HG03097 (cell line): ENCODE data around the gene ZNF561.
"Not testable (repeated sequence)": the region's sequence is repeated elsewhere in the genome, so short reads cannot be mapped to it uniquely, and the experiment has no call there.

Source experiments
- ATAC-seq: cut with Tn5 transposase; IDR thresholded peaks from one replicate; pipeline ENCODE4 v1.9.1; 2021; ENCODE audit not compliant: unreplicated experiment, low FRiP score

Gene ZNF561

DNA sequence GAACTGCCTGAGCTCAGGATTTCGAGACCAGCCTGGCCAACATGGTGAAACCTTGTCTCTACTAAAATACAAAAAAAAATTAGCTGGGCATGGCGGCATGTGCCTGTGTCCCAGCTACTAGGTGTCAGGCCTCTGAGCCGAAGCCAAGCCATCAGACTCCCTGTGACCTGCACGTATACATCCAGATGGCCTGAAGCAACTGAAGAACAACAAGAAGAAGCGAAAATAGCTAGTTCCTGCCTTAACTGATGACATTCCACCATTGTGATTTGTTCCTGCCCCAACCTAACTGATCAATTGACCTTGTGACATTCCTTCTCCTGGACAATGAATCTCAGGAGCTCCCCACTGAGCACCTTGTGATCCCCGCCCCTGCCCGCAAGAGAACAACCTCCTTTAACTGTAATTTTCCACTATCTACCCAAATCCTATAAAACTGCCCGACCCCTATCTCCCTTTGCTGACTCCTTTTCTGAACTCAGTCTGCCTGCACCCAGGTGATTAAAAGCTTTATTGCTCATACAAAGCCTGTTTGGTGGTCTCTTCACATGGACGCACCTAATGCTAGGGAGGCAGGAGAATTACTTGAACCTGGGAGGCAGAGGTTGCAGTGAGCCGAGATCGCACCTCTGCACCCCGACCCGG, 38.8 kb downstream of the ZNF561 start:
- not testable (repeated sequence) for ATAC-seq

DNA sequence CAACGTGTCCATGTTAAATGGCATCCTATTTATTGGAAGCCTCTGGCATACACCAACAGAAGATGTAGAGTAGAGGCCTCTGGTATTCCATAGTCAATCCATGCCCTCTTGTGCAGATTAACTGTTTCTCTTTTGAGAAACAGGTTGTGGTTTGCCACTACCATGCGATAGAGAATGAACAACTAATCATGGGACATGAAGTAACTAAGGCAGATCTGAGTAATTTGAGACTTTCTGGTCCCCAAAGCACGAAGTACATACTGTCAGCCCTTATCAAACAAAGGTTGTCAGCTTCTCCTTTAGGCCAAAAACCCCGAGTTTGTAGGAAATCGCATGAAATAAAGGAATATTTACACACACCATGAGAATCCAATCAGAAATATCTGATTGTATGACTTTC, 40.3 kb downstream of the ZNF561 start:
- no peak for ATAC-seq

DNA sequence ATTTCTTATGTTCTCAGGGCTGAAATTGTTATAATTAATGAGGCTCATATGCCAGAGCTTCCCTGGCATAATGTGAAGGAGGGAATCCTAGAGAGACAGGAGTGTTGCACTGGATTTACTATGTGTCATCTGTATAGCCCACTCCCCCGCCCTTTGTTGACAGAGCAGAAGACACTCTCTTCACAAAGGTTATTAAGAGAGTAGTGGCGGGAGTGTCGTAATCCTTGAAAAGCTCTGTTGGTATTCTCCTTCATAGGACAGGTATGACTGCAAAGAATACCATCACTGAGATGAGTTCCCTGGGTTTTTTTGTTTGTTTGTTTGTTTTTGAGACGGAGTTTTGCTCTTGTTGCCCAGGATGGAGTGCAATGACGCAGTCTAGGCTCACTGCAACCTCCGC, 50.8 kb downstream of the ZNF561 start:
- ATAC-seq, result no peak

GRCh38 chr19:9566729-9567128, 54.3 kb downstream of the ZNF561 start:
- no peak for ATAC-seq

GRCh38 chr19:9565900-9566705, 54.9 kb downstream of the ZNF561 start:
- no peak for ATAC-seq
